Testis (tissue), 3 donors: ENCODE measurements around the gene CDK15. TPM values are rescaled to one million over a fixed set of nuclear protein-coding genes. Genes with fewer than 3 reads are reported as not detected.
A peak's percentile ranks its signal among the peaks of the same experiment; 100 is the strongest.

ENCODE experiments used
- DNase-seq: peaks from one replicate; pipeline ENCODE4 v3.0.0-alpha.2; 2019
- H3K27ac ChIP-seq, 2 donors: fragments of 200-600 bp; sonication (generic); one replicate each; pipeline ENCODE4 v1.5.1; 2019
- H3K27me3 ChIP-seq: fragments of 200-600 bp; sonication (generic); one replicate; pipeline ENCODE4 v1.5.1; 2019
- H3K36me3 ChIP-seq: fragments of 200-600 bp; sonication (generic); one replicate; pipeline ENCODE4 v1.5.1; 2017; ENCODE audit warnings: low read depth; ENCODE audit errors: missing control alignments
- H3K4me1 ChIP-seq: fragments of 200-600 bp; sonication (generic); one replicate; pipeline ENCODE4 v1.5.1; 2019
- H3K4me3 ChIP-seq, 2 donors: fragments of 200-600 bp; sonication (generic); one replicate each; pipeline ENCODE4 v1.5.1; 2017 to 2019
- H3K9me3 ChIP-seq: fragments of 200-600 bp; sonication (generic); one replicate; pipeline ENCODE4 v1.5.1; 2017
- CTCF ChIP-seq, 3 experiments: fragments of 450-650 bp in 2 of 3; fragments of 200-600 bp in 1 of 3; sonication (generic) in 1 of 3; IDR thresholded peaks; one replicate each; pipeline ENCODE4 v1.5.1; 2016 to 2019; ENCODE audit warnings: antibody characterized with exemption in 3 of 3, mild to moderate bottlenecking in 2 of 3, moderate library complexity in 1 of 3
- POLR2A ChIP-seq: fragments of 450-650 bp; IDR thresholded peaks from one replicate; pipeline ENCODE4 v1.6.1; 2017; ENCODE audit warnings: antibody characterized with exemption, mild to moderate bottlenecking, moderate library complexity
- whole genome bisulfite sequencing, 2 donors: methylation state at CpG; one replicate each; pipeline ENCODE4 v1.1.5; 2018; 5-methylcytosine and 5-hydroxymethylcytosine counted together
- intact Hi-C: fragments of 100-400 bp; cut with DNase I; formaldehyde crosslinking; loops from one replicate; pipeline ENCODE4 v1.15.1; 2023; ENCODE audit warnings: low total_unique reads
- polyA plus RNA-seq: library from polyadenylated mRNA; stranded (reverse); fragments of 350-450 nt; fragmentation: Illumina TruSeq; extraction: RNeasy Lipid Tissue Mini Kit (QIAGEN cat#74804); gene quantifications from one replicate; pipeline ENCODE4 v1.2.3, GENCODE V29; 2014; ENCODE audit warnings: low read depth, low replicate concordance; ENCODE audit not compliant: insufficient read depth
- total RNA-seq, 2 donors: library from RNA; depleted of rRNA; stranded (reverse); fragments of >200 nt; gene quantifications; one replicate each; pipeline ENCODE4 v1.2.3, GENCODE V29; 2016

The CDK15 gene
- total and polyA plus RNA-seq, 3 donors from 2014 or later: 1.8 to 6.3 (median 5.6) TPM

GRCh38 chr2:201774546-201774945, 31.8 kb upstream of the CDK15 start:
- Histone ChIP-seq H3K27ac (no peak overlapping the region), H3K9me3 (no peaks in the 10 kb centered on the region), H3K36me3 (no peaks in the 10 kb centered on the region), H3K27me3 (no peaks in the 10 kb centered on the region), H3K4me1 (peaks cover 3% of the 10 kb centered on the region), H3K4me3 (no peak overlapping the region)
- 81 to 85% methylated on average over 2 of the region's 2 CpGs for WGBS, 2 donors
- no peak for DNase-seq
- TF ChIP-seq POLR2A: no peak
- no peak for TF ChIP-seq CTCF (IDR thresholded peaks at IDR 0.05)
- intact Hi-C loops: no loop called here

- intact Hi-C loops: no loop called here
- Histone ChIP-seq H3K9me3 (no peaks in the 10 kb centered on the region), H3K27me3 (no peaks in the 10 kb centered on the region), H3K4me3 (no peak overlapping the region), H3K27ac (no peak overlapping the region), H3K4me1 (peaks cover 10% of the 10 kb centered on the region), H3K36me3 (no peaks in the 10 kb centered on the region)
- WGBS, 2 donors: 86 to 93% methylated on average over 1 of the region's 1 CpG
- DNase-seq: no peak
- no peak for TF ChIP-seq POLR2A
- no peak for TF ChIP-seq CTCF (IDR thresholded peaks at IDR 0.05)
Measured at GRCh38 chr2:201775326-201775725, 31.0 kb upstream of the CDK15 start.

GRCh38 chr2:201777043-201777442, 29.3 kb upstream of the CDK15 start:
- TF ChIP-seq CTCF (IDR thresholded peaks at IDR 0.05) (no peak), POLR2A (no peak)
- Histone ChIP-seq H3K4me3 (no peak overlapping the region), H3K36me3 (no peaks in the 10 kb centered on the region), H3K27ac (no peak overlapping the region), H3K27me3 (no peaks in the 10 kb centered on the region), H3K9me3 (no peaks in the 10 kb centered on the region), H3K4me1 (peaks cover 10% of the 10 kb centered on the region)
- intact Hi-C loops: no loop called here
- no peak for DNase-seq

GRCh38 chr2:201777869-201778268, 28.5 kb upstream of the CDK15 start:
- intact Hi-C loops: no loop called here
- Histone ChIP-seq H3K27me3 (no peaks in the 10 kb centered on the region), H3K4me3 (no peak overlapping the region), H3K36me3 (no peaks in the 10 kb centered on the region), H3K4me1 (peaks cover 10% of the 10 kb centered on the region), H3K27ac (no peak overlapping the region), H3K9me3 (no peaks in the 10 kb centered on the region)
- no peak for DNase-seq
- TF ChIP-seq POLR2A: no peak

- H3K27ac ChIP-seq: peak overlapping the region; percentile 77 to 86
- H3K27me3 ChIP-seq: no peaks in the 10 kb centered on the region
- H3K4me1 ChIP-seq: peaks cover 10% of the 10 kb centered on the region
- no peaks in the 10 kb centered on the region for H3K9me3 ChIP-seq
- intact Hi-C loops: no loop called here
- WGBS, 2 donors: 3% methylated on average over 17 to 19 of the region's 22 CpGs
- DNase-seq: peak; percentile 39
- H3K4me3 ChIP-seq: peak overlapping the region; percentile 81 to 95
- no peaks in the 10 kb centered on the region for H3K36me3 ChIP-seq
- TF ChIP-seq CTCF (IDR thresholded peaks at IDR 0.05): no peak
- TF ChIP-seq POLR2A: no peak
Measured at GRCh38 chr2:201779901-201780673, 26.2 kb upstream of the CDK15 start.
